ENCODE measurements around the gene OGFRL1. TPM values are rescaled to one million over a fixed set of nuclear protein-coding genes. Genes with fewer than 3 reads are reported as not detected.

Gene OGFRL1
- total RNA-seq, 2 experiments from 2014 or later: 11.4 to 13.0 TPM

- POLR2A ChIA-PET: no interaction called here
- Mint-ChIP-seq H3K4me1 (peaks cover 4% of the 10 kb centered on the region), H3K36me3 (no peaks in the 10 kb centered on the region), H3K4me3 (no peak overlapping the region), H3K9me3 (no peaks in the 10 kb centered on the region), H3K27me3 (peaks cover 5% of the 10 kb centered on the region), H3K27ac (no peak overlapping the region)
- DNase-seq: no peak
- no peak for ATAC-seq (ENCODE audit: low read depth)
Observed at GRCh38 chr6:71330501-71330900, 41.9 kb downstream of the OGFRL1 start.

GRCh38 chr6:71332012-71332411 lies 43.4 kb downstream of the OGFRL1 start:
- Mint-ChIP-seq H3K36me3 (no peaks in the 10 kb centered on the region), H3K4me3 (no peak overlapping the region), H3K27me3 (peaks cover 7% of the 10 kb centered on the region), H3K4me1 (peaks cover 4% of the 10 kb centered on the region), H3K9me3 (no peaks in the 10 kb centered on the region), H3K27ac (no peak overlapping the region)
- DNase-seq (no peak), ATAC-seq (ENCODE audit: low read depth) (no peak)
- POLR2A ChIA-PET: no interaction called here

- Mint-ChIP-seq H3K4me1 (peaks cover 4% of the 10 kb centered on the region), H3K4me3 (no peak overlapping the region), H3K27ac (no peak overlapping the region), H3K9me3 (no peaks in the 10 kb centered on the region), H3K36me3 (no peaks in the 10 kb centered on the region), H3K27me3 (peaks cover 7% of the 10 kb centered on the region)
- ATAC-seq (ENCODE audit: low read depth) (no peak), DNase-seq (no peak)
- POLR2A ChIA-PET: no interaction called here
Observed at GRCh38 chr6:71333050-71333449, 44.4 kb downstream of the OGFRL1 start.

- no peak overlapping the region for H3K4me3 Mint-ChIP-seq
- POLR2A ChIA-PET: no interaction called here
- H3K27ac Mint-ChIP-seq: no peak overlapping the region
- H3K9me3 Mint-ChIP-seq: no peaks in the 10 kb centered on the region
- H3K27me3 Mint-ChIP-seq: peaks cover 9% of the 10 kb centered on the region
- H3K36me3 Mint-ChIP-seq: no peaks in the 10 kb centered on the region
- DNase-seq (no peak), ATAC-seq (ENCODE audit: low read depth) (no peak)
- H3K4me1 Mint-ChIP-seq: peaks cover 4% of the 10 kb centered on the region
Observed at GRCh38 chr6:71333697-71334096, 45.1 kb downstream of the OGFRL1 start.

- no peak overlapping the region for H3K4me3 Mint-ChIP-seq
- H3K9me3 Mint-ChIP-seq: no peaks in the 10 kb centered on the region
- H3K4me1 Mint-ChIP-seq: peaks cover 4% of the 10 kb centered on the region
- DNase-seq: no peak
- POLR2A ChIA-PET: no interaction called here
- H3K36me3 Mint-ChIP-seq: no peaks in the 10 kb centered on the region
- H3K27ac Mint-ChIP-seq: no peak overlapping the region
- H3K27me3 Mint-ChIP-seq: peaks cover 11% of the 10 kb centered on the region
- no peak for ATAC-seq (ENCODE audit: low read depth)
Observed at GRCh38 chr6:71334768-71335167, 46.2 kb downstream of the OGFRL1 start.

GRCh38 chr6:71335544-71335943 lies 46.9 kb downstream of the OGFRL1 start:
- POLR2A ChIA-PET: no interaction called here
- Mint-ChIP-seq H3K27me3 (peaks cover 13% of the 10 kb centered on the region), H3K27ac (no peak overlapping the region), H3K4me3 (no peak overlapping the region), H3K9me3 (no peaks in the 10 kb centered on the region), H3K36me3 (no peaks in the 10 kb centered on the region), H3K4me1 (peaks cover 4% of the 10 kb centered on the region)
- ATAC-seq (ENCODE audit: low read depth) (no peak), DNase-seq (no peak)

- H3K4me3 Mint-ChIP-seq: no peak overlapping the region
- DNase-seq (no peak), ATAC-seq (ENCODE audit: low read depth) (no peak)
- H3K4me1 Mint-ChIP-seq: peaks cover 4% of the 10 kb centered on the region
- H3K36me3 Mint-ChIP-seq: no peaks in the 10 kb centered on the region
- no peak overlapping the region for H3K27ac Mint-ChIP-seq
- POLR2A ChIA-PET: no interaction called here
- peaks cover 8% of the 10 kb centered on the region for H3K27me3 Mint-ChIP-seq
- no peaks in the 10 kb centered on the region for H3K9me3 Mint-ChIP-seq
Observed at GRCh38 chr6:71336901-71337300, 48.3 kb downstream of the OGFRL1 start.

- no peak for DNase-seq
- Mint-ChIP-seq H3K27me3 (peaks cover 12% of the 10 kb centered on the region), H3K27ac (no peak overlapping the region), H3K4me1 (peaks cover 4% of the 10 kb centered on the region), H3K9me3 (no peaks in the 10 kb centered on the region), H3K4me3 (no peak overlapping the region), H3K36me3 (no peaks in the 10 kb centered on the region)
- POLR2A ChIA-PET: no interaction called here
- ATAC-seq (ENCODE audit: low read depth): no peak
Observed at GRCh38 chr6:71338540-71339316, 50.1 kb downstream of the OGFRL1 start.

- Mint-ChIP-seq H3K27ac (no peak overlapping the region), H3K4me1 (no peaks in the 10 kb centered on the region), H3K9me3 (no peaks in the 10 kb centered on the region), H3K36me3 (no peaks in the 10 kb centered on the region), H3K27me3 (peaks cover 18% of the 10 kb centered on the region), H3K4me3 (no peak overlapping the region)
- POLR2A ChIA-PET: interaction anchor here (0.6 kb wide), 1 partner anchor 934 kb away, joined by 3 read pairs; no protein-coding TSS in a partner anchor
- no peak for ATAC-seq (ENCODE audit: low read depth)
- DNase-seq: no peak
Observed at GRCh38 chr6:71342772-71343171, 54.2 kb downstream of the OGFRL1 start.

GRCh38 chr6:71345476-71346333 lies 57.1 kb downstream of the OGFRL1 start:
- Mint-ChIP-seq H3K4me1 (peaks cover 1% of the 10 kb centered on the region), H3K4me3 (no peak overlapping the region), H3K9me3 (no peaks in the 10 kb centered on the region), H3K27me3 (peaks cover 12% of the 10 kb centered on the region), H3K36me3 (no peaks in the 10 kb centered on the region), H3K27ac (no peak overlapping the region)
- no peak for ATAC-seq (ENCODE audit: low read depth)
- no peak for DNase-seq
- POLR2A ChIA-PET: no interaction called here

GRCh38 chr6:71346334-71346694 lies 57.7 kb downstream of the OGFRL1 start:
- no peak overlapping the region for H3K27ac Mint-ChIP-seq
- POLR2A ChIA-PET: no interaction called here
- H3K4me1 Mint-ChIP-seq: peaks cover 1% of the 10 kb centered on the region
- no peak for DNase-seq
- H3K4me3 Mint-ChIP-seq: no peak overlapping the region
- ATAC-seq (ENCODE audit: low read depth): no peak
- H3K27me3 Mint-ChIP-seq: peaks cover 12% of the 10 kb centered on the region
- H3K36me3 Mint-ChIP-seq: no peaks in the 10 kb centered on the region
- H3K9me3 Mint-ChIP-seq: no peaks in the 10 kb centered on the region

- Mint-ChIP-seq H3K4me3 (no peak overlapping the region), H3K27ac (no peak overlapping the region)
- POLR2A ChIA-PET: no interaction called here
Observed at GRCh38 chr6:71347119-71347518, 58.5 kb downstream of the OGFRL1 start.

GRCh38 chr6:71349395-71349794 lies 60.8 kb downstream of the OGFRL1 start:
- POLR2A ChIA-PET: no interaction called here
- H3K4me1 Mint-ChIP-seq: peaks cover 1% of the 10 kb centered on the region
- H3K27ac Mint-ChIP-seq: no peak overlapping the region
- DNase-seq (no peak), ATAC-seq (ENCODE audit: low read depth) (no peak)
- no peaks in the 10 kb centered on the region for H3K36me3 Mint-ChIP-seq
- no peak overlapping the region for H3K4me3 Mint-ChIP-seq
- H3K27me3 Mint-ChIP-seq: peaks cover 9% of the 10 kb centered on the region
- H3K9me3 Mint-ChIP-seq: no peaks in the 10 kb centered on the region

More at GRCh38 chr6:71347119-71347518, 58.5 kb downstream of the OGFRL1 start:
- no peak for ATAC-seq (ENCODE audit: low read depth)
- no peaks in the 10 kb centered on the region for H3K36me3 Mint-ChIP-seq
- peaks cover 12% of the 10 kb centered on the region for H3K27me3 Mint-ChIP-seq
- H3K4me1 Mint-ChIP-seq: peaks cover 1% of the 10 kb centered on the region
- DNase-seq: no peak
- no peaks in the 10 kb centered on the region for H3K9me3 Mint-ChIP-seq

Measured in activated naive CD8-positive, alpha-beta T cell treated with anti-CD3 and anti-CD28 coated beads, Interleukin-2, amount 10 ng/mL, durations not matched to agents 7 days and 5 days (primary cell).